ENCODE measurements around the gene PLA2G4D.

The PLA2G4D gene

DNA sequence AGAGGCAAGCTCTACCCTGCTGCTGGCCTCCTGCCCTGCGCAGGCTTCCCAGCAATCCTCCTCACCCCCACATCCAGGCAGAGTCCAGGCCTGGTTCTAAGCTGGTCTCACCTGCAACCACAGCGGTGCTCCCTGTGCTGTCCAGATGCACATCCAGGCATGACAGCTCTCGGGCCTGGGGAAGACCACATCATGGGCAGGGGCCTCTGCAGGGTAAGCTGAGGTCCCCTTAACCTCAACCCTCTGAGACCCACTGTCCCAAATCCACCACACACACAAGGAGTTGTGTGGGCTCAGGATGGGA is 10.8 kb downstream of the PLA2G4D start:
- TF ChIP-seq, protein P1, sequence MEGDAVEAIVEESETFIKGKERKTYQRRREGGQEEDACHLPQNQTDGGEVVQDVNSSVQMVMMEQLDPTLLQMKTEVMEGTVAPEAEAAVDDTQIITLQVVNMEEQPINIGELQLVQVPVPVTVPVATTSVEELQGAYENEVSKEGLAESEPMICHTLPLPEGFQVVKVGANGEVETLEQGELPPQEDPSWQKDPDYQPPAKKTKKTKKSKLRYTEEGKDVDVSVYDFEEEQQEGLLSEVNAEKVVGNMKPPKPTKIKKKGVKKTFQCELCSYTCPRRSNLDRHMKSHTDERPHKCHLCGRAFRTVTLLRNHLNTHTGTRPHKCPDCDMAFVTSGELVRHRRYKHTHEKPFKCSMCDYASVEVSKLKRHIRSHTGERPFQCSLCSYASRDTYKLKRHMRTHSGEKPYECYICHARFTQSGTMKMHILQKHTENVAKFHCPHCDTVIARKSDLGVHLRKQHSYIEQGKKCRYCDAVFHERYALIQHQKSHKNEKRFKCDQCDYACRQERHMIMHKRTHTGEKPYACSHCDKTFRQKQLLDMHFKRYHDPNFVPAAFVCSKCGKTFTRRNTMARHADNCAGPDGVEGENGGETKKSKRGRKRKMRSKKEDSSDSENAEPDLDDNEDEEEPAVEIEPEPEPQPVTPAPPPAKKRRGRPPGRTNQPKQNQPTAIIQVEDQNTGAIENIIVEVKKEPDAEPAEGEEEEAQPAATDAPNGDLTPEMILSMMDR (IDR thresholded peaks at IDR 0.05; ENCODE audit: low read length): no peak
- TF ChIP-seq EZH2phosphoT487 (IDR thresholded peaks at IDR 0.05; ENCODE audit: low read length) (no peak), EZH2 (optimal IDR thresholded peaks at IDR 0.05; ENCODE audit: low read depth, low read length) (no peak)
- no peaks in the 10 kb centered on the region for H3K9me3 ChIP-seq (replicated peaks; ENCODE audit: insufficient read depth, low read length)
- no peaks in the 10 kb centered on the region for H4K20me1 ChIP-seq (ENCODE audit: insufficient read depth, low read length)
- no peaks in the 10 kb centered on the region; the same call in 1 of the 2 replicates for H3K27me3 ChIP-seq (replicated peaks; ENCODE audit: insufficient read depth, low read length)
- H3K79me2 ChIP-seq (ENCODE audit: low read length): no peaks in the 10 kb centered on the region
- no peak overlapping the region for H3K4me3 ChIP-seq (ENCODE audit: low read length)
- no peaks in the 10 kb centered on the region for H3K36me3 ChIP-seq (replicated peaks; ENCODE audit: insufficient read depth, low read length)
- H3K9ac ChIP-seq (ENCODE audit: low read length): no peak overlapping the region
- no peaks in the 10 kb centered on the region for H3K4me1 ChIP-seq (ENCODE audit: low read length)
- no peaks in the 10 kb centered on the region for H3F3A ChIP-seq (ENCODE audit: insufficient read depth, low read length)
- no peaks in the 10 kb centered on the region for H3K9me2 ChIP-seq (replicated peaks; ENCODE audit: insufficient read depth, low read length)
- no peak overlapping the region for H3K4me2 ChIP-seq (ENCODE audit: low read depth, low read length)
- H2AFZ ChIP-seq (ENCODE audit: low read length): no peak overlapping the region
- DNase-seq: no peak
- H3K27ac ChIP-seq (ENCODE audit: low read length): no peak overlapping the region

DNA sequence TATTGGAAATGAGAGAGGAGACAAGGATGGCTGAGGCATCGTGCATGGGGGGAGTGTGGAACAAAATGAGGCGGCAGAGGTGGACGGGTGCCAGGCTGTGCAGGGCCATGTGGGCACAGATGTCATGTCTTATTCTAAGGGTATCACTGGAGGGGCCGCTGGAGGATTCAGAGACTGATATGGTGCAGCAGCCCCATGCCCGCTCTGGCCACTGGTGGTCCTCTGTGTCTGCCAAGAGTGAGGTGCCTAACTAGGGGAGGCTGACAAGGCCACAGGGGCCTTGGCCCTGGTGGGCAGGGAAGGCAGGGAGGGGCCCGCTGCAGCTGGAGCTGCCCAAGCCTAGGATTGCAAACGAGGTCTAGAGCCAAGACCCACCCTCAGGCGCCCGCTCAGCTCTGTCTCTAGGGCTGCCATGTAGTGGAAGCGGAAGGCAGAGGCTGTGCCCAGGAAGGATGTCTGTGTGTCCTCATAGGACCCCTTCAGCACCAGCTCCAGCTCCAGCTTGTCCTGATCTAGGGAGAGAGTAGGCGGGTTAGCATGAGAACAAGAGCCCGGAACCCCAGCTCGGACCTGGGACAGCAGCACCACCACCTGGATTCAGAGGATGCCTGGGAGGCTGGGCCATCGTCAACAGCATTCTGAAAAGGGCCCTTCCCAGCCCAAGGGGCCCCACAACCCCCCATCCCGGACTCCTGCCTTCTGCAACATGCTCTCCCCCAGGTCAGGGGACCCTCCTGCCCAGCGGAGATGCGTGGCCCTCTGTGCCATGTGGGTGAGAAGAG is 11.3 kb downstream of the PLA2G4D start:
- no peaks in the 10 kb centered on the region for H3K79me2 ChIP-seq (ENCODE audit: low read length)
- no peaks in the 10 kb centered on the region for H3K9me3 ChIP-seq (replicated peaks; ENCODE audit: insufficient read depth, low read length)
- TF ChIP-seq, protein P1 (IDR thresholded peaks at IDR 0.05; ENCODE audit: low read length): no peak
- no peak for TF ChIP-seq EZH2phosphoT487 (IDR thresholded peaks at IDR 0.05; ENCODE audit: low read length)
- TF ChIP-seq EZH2 (optimal IDR thresholded peaks at IDR 0.05; ENCODE audit: low read depth, low read length): no peak
- no peak overlapping the region for H3K4me2 ChIP-seq (ENCODE audit: low read depth, low read length)
- no peak for DNase-seq
- no peaks in the 10 kb centered on the region for H3K36me3 ChIP-seq (replicated peaks; ENCODE audit: insufficient read depth, low read length)
- H3K4me1 ChIP-seq (ENCODE audit: low read length): no peaks in the 10 kb centered on the region
- H3K9ac ChIP-seq (ENCODE audit: low read length): no peak overlapping the region
- H3F3A ChIP-seq (ENCODE audit: insufficient read depth, low read length): no peaks in the 10 kb centered on the region
- H3K4me3 ChIP-seq (ENCODE audit: low read length): no peak overlapping the region
- no peaks in the 10 kb centered on the region for H4K20me1 ChIP-seq (ENCODE audit: insufficient read depth, low read length)
- no peaks in the 10 kb centered on the region for H3K9me2 ChIP-seq (replicated peaks; ENCODE audit: insufficient read depth, low read length)
- no peak overlapping the region for H3K27ac ChIP-seq (ENCODE audit: low read length)
- H3K27me3 ChIP-seq (replicated peaks; ENCODE audit: insufficient read depth, low read length): no peaks in the 10 kb centered on the region; the same call in 1 of the 2 replicates
- H2AFZ ChIP-seq (ENCODE audit: low read length): no peak overlapping the region

DNA sequence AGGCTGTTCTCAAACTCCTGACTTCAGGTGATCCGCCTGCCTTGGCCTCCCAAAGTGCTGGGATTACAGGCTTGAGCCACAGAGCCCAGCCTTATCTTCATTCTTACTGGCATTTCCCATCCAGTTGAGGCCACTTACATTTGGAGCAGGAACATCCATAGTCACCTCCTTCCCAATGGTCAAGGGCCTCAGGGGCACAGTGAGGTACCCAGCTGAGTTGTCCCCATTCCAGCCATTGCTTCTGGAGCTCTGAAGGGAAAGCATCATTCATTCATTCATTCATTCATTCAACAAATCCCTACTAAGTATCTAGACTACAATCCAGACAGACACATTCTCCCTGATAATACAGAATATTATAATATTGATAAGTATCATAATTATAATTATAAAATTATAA is 12.2 kb downstream of the PLA2G4D start:
- Histone ChIP-seq H3F3A (ENCODE audit: insufficient read depth, low read length) (no peaks in the 10 kb centered on the region), H3K9me2 (replicated peaks; ENCODE audit: insufficient read depth, low read length) (no peaks in the 10 kb centered on the region), H3K79me2 (ENCODE audit: low read length) (no peaks in the 10 kb centered on the region), H3K4me2 (ENCODE audit: low read depth, low read length) (no peak overlapping the region), H3K9ac (ENCODE audit: low read length) (no peak overlapping the region), H3K4me3 (ENCODE audit: low read length) (no peak overlapping the region), H4K20me1 (ENCODE audit: insufficient read depth, low read length) (no peaks in the 10 kb centered on the region), H2AFZ (ENCODE audit: low read length) (no peak overlapping the region), H3K4me1 (ENCODE audit: low read length) (no peaks in the 10 kb centered on the region), H3K9me3 (replicated peaks; ENCODE audit: insufficient read depth, low read length) (no peaks in the 10 kb centered on the region), H3K36me3 (replicated peaks; ENCODE audit: insufficient read depth, low read length) (no peaks in the 10 kb centered on the region), H3K27me3 (replicated peaks; ENCODE audit: insufficient read depth, low read length) (no peaks in the 10 kb centered on the region; the same call in 1 of the 2 replicates), H3K27ac (ENCODE audit: low read length) (no peak overlapping the region)
- no peak for DNase-seq
- TF ChIP-seq EZH2phosphoT487 (IDR thresholded peaks at IDR 0.05; ENCODE audit: low read length) (no peak), EZH2 (optimal IDR thresholded peaks at IDR 0.05; ENCODE audit: low read depth, low read length) (no peak)
- TF ChIP-seq, protein P1 (IDR thresholded peaks at IDR 0.05; ENCODE audit: low read length): no peak
